A549 (cell line): ENCODE data around the gene NPFFR1. TPM values are rescaled to one million over a fixed set of nuclear protein-coding genes. Genes with fewer than 3 reads are reported as not detected.

Experiments used
- ATAC-seq, 2 experiments: fragments of 200-7000 bp in 1 of 2; fragments of >200 bp in 1 of 2; cut with Nextera tagmentation in 1 of 2; cut with Tn5 transposase in 1 of 2; 3 replicates each; pipeline versions ENCODE4 v1.8.0 to v1.9.1; 2018 to 2020; ENCODE audit warnings: mild to moderate bottlenecking in 1 of 2, moderate library complexity in 1 of 2
- CTCF ChIA-PET: fragments of 300-600 bp; sonication (Branson Sonifier 250); formaldehyde crosslinking; extraction: SDS; loops from one replicate; lab custom pipeline; 2021; ENCODE audit warnings: antibody characterized with exemption, inconsistent platforms; lab: Yijun Ruan, JAX
- POLR2A ChIA-PET: fragments of 350-600 bp; formaldehyde crosslinking; extraction: SDS; loops from one replicate; lab custom pipeline; 2021; ENCODE audit warnings: antibody characterized with exemption, inconsistent platforms; lab: Yijun Ruan, JAX
- DNase-seq, 2 experiments: peaks; one replicate each; pipeline versions ENCODE4 v3.0.0 to v3.0.0-alpha.2; 2011 to 2016; ENCODE audit warnings: low read depth in 1 of 2, low spot score in 1 of 2
- FAIRE-seq: peaks from 2 replicates; lab custom pipeline; 2011; peaks lifted over from hg19 to GRCh38; lab: Jason Lieb, UNC
- H3K27ac ChIP-seq, 2 experiments: fragments of >200 bp; sonication (Bioruptor Twin); formaldehyde crosslinking; 3 replicates each; pipeline ENCODE4 v1.5.1; 2016 to 2017
- H3K4me1 ChIP-seq: fragments of >200 bp; sonication (Bioruptor Twin); formaldehyde crosslinking; 3 replicates; pipeline ENCODE4 v1.6.1; 2016
- H3K4me2 ChIP-seq: fragments of >200 bp; sonication (Bioruptor Twin); formaldehyde crosslinking; 3 replicates; pipeline ENCODE4 v1.6.1; 2016
- H3K4me3 ChIP-seq: fragments of >200 bp; sonication (Bioruptor Twin); formaldehyde crosslinking; 3 replicates; pipeline ENCODE4 v1.5.1; 2016
- H3K9me3 ChIP-seq: fragments of >200 bp; sonication (Bioruptor Twin); formaldehyde crosslinking; 3 replicates; pipeline ENCODE4 v1.6.1; 2016
- BHLHE40 ChIP-seq: IDR thresholded peaks from 2 replicates; pipeline ENCODE4 v1.6.1; 2012; ENCODE audit warnings: low read depth, low read length, inconsistent platforms
- CEBPB ChIP-seq, 2 experiments: fragments of >200 bp in 1 of 2; sonication (Bioruptor Twin) in 1 of 2; formaldehyde crosslinking in 1 of 2; IDR thresholded peaks; 2 replicates each; pipeline ENCODE4 v1.6.1; 2012 to 2016
- E2F6 ChIP-seq: IDR thresholded peaks from 2 replicates; pipeline ENCODE4 v1.6.1; 2012; ENCODE audit warnings: low read depth, borderline replicate concordance
- EHF ChIP-seq: fragments of 250-450 bp; sonication (Bioruptor Pico); IDR thresholded peaks from 2 replicates; pipeline ENCODE4 v1.5.0; 2020; ENCODE audit warnings: mild to moderate bottlenecking
- EHMT2 ChIP-seq: fragments of 200-600 bp; sonication (generic); IDR thresholded peaks from 2 replicates; pipeline ENCODE4 v1.6.1; 2016; ENCODE audit warnings: antibody characterized with exemption, low read depth, mild to moderate bottlenecking, moderate library complexity
- ELK1 ChIP-seq: fragments of 150-350 bp; IDR thresholded peaks from 2 replicates; pipeline ENCODE4 v1.6.1; 2014; ENCODE audit warnings: low read depth, mild to moderate bottlenecking, low read length
- EP300 ChIP-seq, 2 experiments: fragments of >200 bp; sonication (Bioruptor Twin); formaldehyde crosslinking; IDR thresholded peaks; 2 replicates in 1 of 2; 3 replicates in 1 of 2; pipeline ENCODE4 v1.6.1; 2016 to 2017
- ESRRA ChIP-seq: fragments of 150-350 bp; IDR thresholded peaks from 2 replicates; pipeline ENCODE4 v1.6.1; 2014; ENCODE audit warnings: mild to moderate bottlenecking, low read length, borderline replicate concordance
- FOSB ChIP-seq: fragments of 250-450 bp; sonication (Bioruptor Pico); IDR thresholded peaks from 2 replicates; pipeline ENCODE4 v1.5.0; 2020; ENCODE audit warnings: mild to moderate bottlenecking, moderate library complexity
- FOXS1 ChIP-seq: fragments of 250-450 bp; sonication (Bioruptor Pico); IDR thresholded peaks from 2 replicates; pipeline ENCODE4 v1.5.0; 2020; ENCODE audit warnings: mild to moderate bottlenecking, moderate library complexity
- HDAC2 ChIP-seq: fragments of 200-600 bp; sonication (generic); IDR thresholded peaks from 2 replicates; pipeline ENCODE4 v1.6.1; 2016
- HES2 ChIP-seq: fragments of >200 bp; sonication (Bioruptor Twin); formaldehyde crosslinking; IDR thresholded peaks from 2 replicates; pipeline ENCODE4 v1.6.1; 2016
- HOXB5 ChIP-seq: fragments of 250-450 bp; sonication (Bioruptor Pico); IDR thresholded peaks from 2 replicates; pipeline ENCODE4 v1.5.0; 2020; ENCODE audit warnings: mild to moderate bottlenecking, moderate library complexity
- JUN ChIP-seq, 2 experiments: fragments of >200 bp; sonication (Bioruptor Twin); formaldehyde crosslinking; IDR thresholded peaks; 2 replicates in 1 of 2; 3 replicates in 1 of 2; pipeline ENCODE4 v1.6.1; 2016 to 2017
- JUNB ChIP-seq: fragments of >200 bp; sonication (Bioruptor Twin); formaldehyde crosslinking; IDR thresholded peaks from 2 replicates; pipeline ENCODE4 v1.6.1; 2016
- MYC ChIP-seq: IDR thresholded peaks from 2 replicates; pipeline ENCODE4 v1.6.1; 2012; ENCODE audit warnings: mild to moderate bottlenecking, inconsistent platforms, low read length, improper control_type of control experiment, borderline replicate concordance
- PBX3 ChIP-seq: IDR thresholded peaks from 2 replicates; pipeline ENCODE4 v1.6.1; 2012
- POLR2A ChIP-seq: IDR thresholded peaks from 2 replicates; pipeline ENCODE4 v1.6.1; 2012; ENCODE audit warnings: mild to moderate bottlenecking, low read length
- POLR2AphosphoS2 ChIP-seq: conservative IDR thresholded peaks from 2 replicates; pipeline ENCODE4 v1.6.1; 2012; ENCODE audit warnings: low read length, improper control_type of control experiment, inconsistent platforms
- RCOR1 ChIP-seq: fragments of 150-350 bp; IDR thresholded peaks from 2 replicates; pipeline ENCODE4 v1.6.1; 2014; ENCODE audit warnings: antibody characterized with exemption, low read length, low read depth
- REST ChIP-seq: fragments of 200-600 bp; sonication (generic); IDR thresholded peaks from 2 replicates; pipeline ENCODE4 v1.6.1; 2016; ENCODE audit warnings: antibody characterized with exemption, mild to moderate bottlenecking, moderate library complexity
- RFX5 ChIP-seq: fragments of 450-650 bp; IDR thresholded peaks from 2 replicates; pipeline ENCODE4 v1.7.1; 2014; ENCODE audit warnings: antibody characterized with exemption, mild to moderate bottlenecking, moderate library complexity
- TFCP2L1 ChIP-seq: fragments of 250-450 bp; sonication (Bioruptor Pico); IDR thresholded peaks from 2 replicates; pipeline ENCODE4 v1.5.0; 2021; ENCODE audit warnings: mild to moderate bottlenecking
- TP53 ChIP-seq: fragments of 250-450 bp; sonication (Bioruptor Pico); IDR thresholded peaks from 2 replicates; pipeline ENCODE4 v1.5.0; 2021; ENCODE audit warnings: mild to moderate bottlenecking, moderate library complexity
- USF2 ChIP-seq: fragments of 450-650 bp; IDR thresholded peaks from 2 replicates; pipeline ENCODE4 v1.6.1; 2014; ENCODE audit warnings: antibody characterized with exemption
- ZNF302 ChIP-seq: fragments of 250-450 bp; sonication (Bioruptor Pico); IDR thresholded peaks from 2 replicates; pipeline ENCODE4 v1.9.0; 2021; ENCODE audit warnings: inconsistent platforms, mild to moderate bottlenecking, moderate library complexity
- WGBS: methylation state at CpG from one replicate; pipeline ENCODE4 v1.1.6; 2017; ENCODE audit errors: missing lambda C conversion rate; 5-methylcytosine and 5-hydroxymethylcytosine counted together
- polyA plus RNA-seq, 4 experiments: library from polyadenylated mRNA; depleted of rRNA in 3 of 4; stranded (reverse); fragments of >200 nt; fragmentation: RNase III in 1 of 4; extraction: RNeasy Plus Mini Kit Qiagen cat#74134 plus additional on column Dnase treatment in 1 of 4; gene quantifications; 2 replicates in 3 of 4; 3 replicates in 1 of 4; pipeline ENCODE4 v1.2.3, GENCODE V29; 2011 to 2017

Gene NPFFR1
- polyA plus RNA-seq, 2 of the 4 experiments (the other 2 are of a cell fraction): not detected

- 70% methylated on average over 5 of the region's 5 CpGs for WGBS
- TF ChIP-seq TFCP2L1 (CRISPR knock-in tag) (no peak), BHLHE40 (no peak)
- Histone ChIP-seq H3K27ac (no peak overlapping the region), H3K4me1 (peaks cover 10% of the 10 kb centered on the region; the same call in 2 of the 3 replicates), H3K4me3 (no peak overlapping the region), H3K4me2 (no peak overlapping the region), H3K9me3 (no peaks in the 10 kb centered on the region)
- CTCF ChIA-PET: interaction anchor here (0.6 to 1.9 kb wide), 4 partner anchors 19 to 87 kb away, joined by 3 to 6 read pairs (median 6); no protein-coding TSS in a partner anchor
- POLR2A ChIA-PET: no interaction called here
- FAIRE-seq: no peak
- DNase-seq: no peak
- no peak for ATAC-seq
These were observed 8.2 kb upstream of the NPFFR1 start for GRCh38 chr10:70292004-70292403.

GRCh38 chr10:70289739-70290138, 5.9 kb upstream of the NPFFR1 start:
- no peak overlapping the region; a peak in 1 of 6 replicates for H3K27ac ChIP-seq
- ATAC-seq: no peak
- H3K9me3 ChIP-seq: no peaks in the 10 kb centered on the region
- H3K4me3 ChIP-seq: no peak overlapping the region
- ChIA-PET POLR2A (no interaction called here), CTCF (interaction anchor here (1.6 to 2.1 kb wide), 3 partner anchors 10 to 75 kb away, joined by 4 to 10 read pairs (median 7); no protein-coding TSS in a partner anchor)
- H3K4me1 ChIP-seq: peaks cover 4% of the 10 kb centered on the region; the same call in 1 of the 3 replicates
- TF ChIP-seq ELK1 (no peak), BHLHE40 (no peak), EHMT2 (no peak), E2F6 (no peak), ESRRA (no peak), HES2 (no peak), HDAC2 (no peak), EP300 (IDR thresholded peaks at IDR 0.05) (no peak), FOSB (CRISPR knock-in tag) (no peak), JUN (IDR thresholded peaks at IDR 0.05) (no peak), HOXB5 (no peak), CEBPB (IDR thresholded peaks at IDR 0.05) (no peak), PBX3 (no peak), TP53 (CRISPR knock-in tag) (no peak), POLR2A (no peak), RCOR1 (no peak), MYC (no peak), ZNF302 (no peak), JUNB (no peak)
- no peak for DNase-seq
- no peak for FAIRE-seq
- WGBS: 90% methylated on average over 7 of the region's 7 CpGs
- no peak overlapping the region for H3K4me2 ChIP-seq

- Histone ChIP-seq H3K4me1 (peaks cover 7% of the 10 kb centered on the region; the same call in 1 of the 3 replicates), H3K4me3 (no peak overlapping the region), H3K9me3 (no peaks in the 10 kb centered on the region), H3K27ac (no peak overlapping the region), H3K4me2 (no peak overlapping the region)
- FAIRE-seq (no peak), ATAC-seq (no peak), DNase-seq (no peak)
- POLR2A ChIA-PET: no interaction called here
- WGBS: 61% methylated on average over 6 of the region's 6 CpGs
- CTCF ChIA-PET: interaction anchor here (1.1 kb wide), 1 partner anchor 78 kb away, joined by 3 read pairs; no protein-coding TSS in a partner anchor
- no peak for TF ChIP-seq RFX5
- no peak for TF ChIP-seq FOXS1 (CRISPR knock-in tag)
- no peak for TF ChIP-seq USF2
- no peak for TF ChIP-seq POLR2AphosphoS2
- TF ChIP-seq EHF (CRISPR knock-in tag): no peak
- no peak for TF ChIP-seq ESRRA
- TF ChIP-seq REST: no peak
- no peak for TF ChIP-seq PBX3
- no peak for TF ChIP-seq ELK1
These were observed 2.8 kb upstream of the NPFFR1 start for GRCh38 chr10:70286616-70287015.
